HG03457 (cell line): ENCODE measurements around the gene PAK5.
"Not testable (repeated sequence)": the region's sequence is repeated elsewhere in the genome, so short reads cannot be mapped to it uniquely, and the experiment has no call there.

Experiments
- ATAC-seq: cut with Tn5 transposase; IDR thresholded peaks from one replicate; pipeline ENCODE4 v1.9.1; 2021; ENCODE audit warnings: moderate number of reproducible peaks; ENCODE audit not compliant: unreplicated experiment

PAK5 gene

DNA sequence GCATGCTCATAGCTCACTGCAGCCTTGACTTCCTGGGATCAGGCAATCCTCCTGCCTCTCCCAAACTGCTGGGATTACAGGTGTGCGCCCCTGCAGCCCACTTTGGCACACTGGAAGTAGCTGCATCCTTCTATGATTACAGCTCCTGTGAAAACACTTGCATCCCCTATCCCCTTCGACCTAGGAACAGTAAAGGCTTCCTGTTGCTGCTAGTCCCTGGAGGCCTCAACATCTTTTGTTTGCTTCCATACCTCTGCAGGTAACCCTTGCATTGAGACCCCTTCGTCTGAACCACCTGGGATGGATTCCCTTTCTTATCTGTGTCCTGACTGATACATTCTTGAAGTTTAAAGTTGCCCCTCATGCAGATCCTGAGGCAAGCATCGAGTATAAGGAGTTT, 152.4 kb downstream of the PAK5 start:
- no peak for ATAC-seq

DNA sequence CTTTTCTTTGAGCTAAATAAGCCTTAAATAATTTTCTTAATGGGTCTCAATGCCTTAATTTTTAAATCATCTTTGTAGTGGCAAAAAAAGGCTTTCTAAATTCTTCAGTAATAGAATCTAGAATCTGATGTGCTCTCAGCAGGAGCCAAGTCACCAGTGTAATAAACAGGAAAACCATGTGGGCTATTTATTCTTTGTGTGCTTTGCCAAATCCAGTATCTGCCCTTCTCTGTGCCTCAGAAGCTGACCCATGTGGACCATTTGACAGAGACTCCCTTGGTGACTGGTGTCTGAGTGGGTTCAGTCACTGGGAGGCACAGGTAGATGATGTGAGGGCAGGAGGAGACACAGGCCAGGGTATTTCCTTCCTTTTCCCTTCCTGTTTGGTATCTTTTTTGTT, 152.9 kb downstream of the PAK5 start:
- no peak for ATAC-seq

DNA sequence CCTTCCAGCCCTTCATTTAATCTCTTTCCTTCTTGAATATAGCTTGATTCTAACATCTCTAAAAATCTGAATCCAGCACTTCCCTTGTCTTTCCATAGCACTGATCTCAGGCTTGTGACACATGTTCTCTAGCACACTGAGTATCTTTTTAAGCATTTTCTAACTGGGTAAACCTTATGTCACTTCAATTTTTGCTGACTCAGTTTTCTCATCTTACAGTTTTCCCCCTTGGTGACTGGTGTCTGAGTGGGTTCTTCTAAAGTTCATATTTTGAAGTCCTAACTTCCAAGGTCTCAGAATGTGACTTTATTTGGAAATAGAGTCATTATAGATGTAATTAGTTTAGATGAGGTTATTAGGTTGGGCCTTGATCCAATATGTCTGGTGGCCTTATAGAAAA, 153.9 kb downstream of the PAK5 start:
- ATAC-seq: no peak

DNA sequence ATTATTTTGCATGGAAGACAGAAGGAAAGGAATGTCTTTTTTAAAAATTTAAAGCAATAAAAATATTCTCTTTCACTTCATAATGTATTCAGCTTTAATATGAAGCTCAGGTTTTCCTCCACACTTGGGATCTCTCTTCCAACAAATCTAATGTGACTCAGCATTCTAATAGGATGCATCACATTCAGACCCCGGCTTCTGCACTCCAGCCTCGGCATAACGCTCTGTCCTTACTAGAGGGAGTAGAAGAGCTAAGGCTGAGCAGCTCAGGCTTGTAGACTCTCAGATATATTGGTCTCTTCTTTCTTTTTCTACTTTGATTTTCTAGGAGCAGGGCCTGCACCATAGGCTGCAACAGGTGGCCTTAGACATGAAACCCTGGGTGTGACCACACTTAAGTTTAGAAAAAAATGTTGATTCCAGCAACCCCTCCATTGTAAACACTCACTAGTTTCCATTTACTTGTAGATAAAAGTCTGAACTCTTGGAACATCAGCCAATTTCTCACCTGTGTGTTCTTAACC, 161.7 kb downstream of the PAK5 start:
- ATAC-seq: no peak

DNA sequence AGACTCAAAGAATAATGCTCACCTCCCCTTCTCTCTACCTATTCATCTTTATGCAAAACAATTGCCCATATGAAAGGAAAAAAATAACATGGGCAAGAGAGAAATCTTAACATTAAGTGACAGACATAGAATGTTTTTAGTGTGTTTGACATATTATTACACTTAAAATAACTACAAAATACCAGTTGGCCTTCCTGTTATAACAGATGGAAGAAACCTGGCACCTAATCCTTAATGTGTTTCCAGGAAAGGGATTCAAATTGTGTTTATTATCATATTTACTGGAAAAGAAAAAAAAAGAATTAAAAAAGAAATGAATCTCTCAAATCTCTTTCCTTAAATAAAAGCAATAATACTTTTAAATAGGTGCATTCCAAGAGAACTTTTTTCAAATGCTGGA, 165.9 kb downstream of the PAK5 start:
- ATAC-seq: no peak

DNA sequence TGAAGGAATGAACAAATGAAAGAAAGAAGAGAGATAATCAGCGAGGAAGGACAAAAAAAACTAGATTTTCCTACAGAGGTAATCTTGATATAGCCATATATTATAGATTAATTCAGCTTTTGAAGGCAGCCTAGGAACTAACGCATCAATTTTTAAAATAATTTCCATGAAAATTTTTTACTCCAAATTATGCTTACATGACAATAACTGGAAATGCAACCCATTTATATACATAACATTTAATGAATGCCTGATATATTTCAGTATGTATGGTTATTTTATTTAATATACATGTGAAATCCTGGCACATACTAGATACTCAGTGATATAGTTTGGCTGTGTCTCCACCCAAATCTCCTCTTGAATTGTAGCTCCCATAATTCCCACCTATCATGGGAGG, 166.8 kb downstream of the PAK5 start:
- ATAC-seq: no peak

DNA sequence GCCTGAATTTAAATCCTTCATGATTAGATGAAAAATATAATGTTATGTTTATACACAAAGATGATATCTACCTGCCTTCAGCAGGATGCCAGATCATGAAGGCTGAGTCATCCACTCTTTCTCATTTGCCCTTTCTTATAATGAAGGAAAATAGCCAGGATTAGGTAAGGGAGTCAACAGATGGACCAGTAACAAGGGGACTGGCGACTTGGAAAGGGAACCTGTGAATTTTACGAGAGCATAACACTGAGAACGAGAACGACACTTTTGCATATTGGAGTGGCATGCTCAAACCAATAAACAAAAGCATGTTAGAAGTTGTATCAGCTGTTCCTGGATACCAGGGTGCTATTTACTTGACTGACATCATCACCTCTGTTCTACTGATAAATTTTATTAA, 170.5 kb downstream of the PAK5 start:
- ATAC-seq: no peak

DNA sequence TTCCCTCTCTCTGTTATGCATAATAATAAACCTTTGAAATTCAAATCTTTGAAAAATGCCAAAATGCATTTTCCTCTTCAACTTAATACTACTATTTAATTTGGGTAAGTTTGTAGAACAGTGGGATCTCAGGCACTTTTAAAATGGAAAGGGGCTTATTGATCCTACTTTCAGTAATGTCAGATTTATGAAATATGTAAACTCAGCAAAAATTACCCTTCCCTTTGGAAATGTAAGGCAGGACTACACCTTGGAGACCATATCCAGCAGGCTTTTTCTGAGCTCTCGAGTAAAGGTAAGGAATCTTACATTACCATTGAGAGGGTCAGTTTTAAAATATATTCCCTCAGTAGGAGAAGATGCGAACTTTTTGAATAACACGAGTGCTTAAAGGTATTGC, 175.5 kb downstream of the PAK5 start:
- ATAC-seq: no peak

DNA sequence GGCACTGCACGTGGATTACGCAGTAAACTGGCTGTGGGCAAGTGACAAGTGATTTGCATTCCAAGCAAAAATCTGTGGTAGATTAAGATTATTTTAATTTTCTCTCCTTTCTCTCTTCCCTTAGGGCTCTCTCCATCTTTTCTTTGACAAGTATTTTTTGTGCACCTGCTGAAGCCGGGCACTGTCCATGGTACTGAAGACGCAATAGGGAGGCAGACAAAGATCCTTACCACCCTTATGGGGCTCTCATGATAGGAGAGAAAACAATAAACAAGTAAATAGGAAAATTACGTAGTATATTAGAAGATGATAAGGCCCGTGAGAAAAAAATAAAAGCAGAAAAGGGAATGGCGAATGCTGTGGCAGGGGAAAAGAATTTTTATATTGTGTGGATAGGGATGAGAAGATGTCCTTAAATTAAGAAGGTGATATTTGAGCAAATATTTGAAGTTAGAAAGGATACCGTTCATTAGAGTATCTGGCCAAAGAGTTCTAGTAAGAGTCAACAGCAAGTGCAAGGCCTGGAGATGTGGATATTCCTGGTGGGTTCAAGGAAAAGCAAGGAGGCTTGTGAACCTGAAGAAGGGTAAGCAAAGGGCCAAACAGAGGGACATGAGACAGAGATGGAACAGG, 178.5 kb downstream of the PAK5 start:
- no peak for ATAC-seq

DNA sequence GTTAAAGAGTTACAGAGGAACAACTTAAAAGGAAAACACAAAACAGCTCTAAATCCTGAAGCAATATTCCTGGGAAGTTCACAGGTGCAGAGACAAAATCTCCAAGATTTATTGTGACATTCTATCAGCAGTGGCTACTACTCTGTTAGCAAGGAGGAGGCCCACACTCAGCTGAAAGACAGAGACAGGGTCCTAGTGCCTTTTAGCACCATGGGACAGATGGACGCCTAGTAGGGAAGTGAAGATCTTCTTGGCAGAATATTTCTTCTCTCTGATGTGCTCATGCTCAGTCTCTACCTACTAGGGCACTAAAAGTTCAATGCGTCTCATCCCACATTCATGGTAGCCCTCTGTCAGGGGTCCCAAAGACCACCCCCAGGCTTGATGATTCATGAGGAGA, 191.1 kb downstream of the PAK5 start:
- no peak for ATAC-seq

DNA sequence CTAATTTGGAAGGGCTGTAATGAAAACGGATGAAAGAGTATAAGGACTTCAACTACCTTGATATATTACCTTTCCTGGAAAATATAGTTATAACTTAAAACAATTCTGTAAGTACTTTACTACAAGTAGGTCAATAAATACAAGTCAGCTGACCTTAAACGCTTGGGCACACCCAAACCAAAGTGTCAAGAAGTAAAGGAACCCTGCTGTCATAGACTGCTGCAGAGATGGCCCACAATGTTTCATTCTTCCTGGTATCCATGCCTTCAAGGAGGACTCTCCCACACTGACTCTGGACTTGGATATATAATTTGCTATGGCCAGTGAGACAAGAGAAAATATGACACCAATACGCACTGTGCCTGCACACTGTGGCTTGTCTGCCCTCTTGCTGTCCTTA, 192.5 kb downstream of the PAK5 start:
- ATAC-seq: no peak

DNA sequence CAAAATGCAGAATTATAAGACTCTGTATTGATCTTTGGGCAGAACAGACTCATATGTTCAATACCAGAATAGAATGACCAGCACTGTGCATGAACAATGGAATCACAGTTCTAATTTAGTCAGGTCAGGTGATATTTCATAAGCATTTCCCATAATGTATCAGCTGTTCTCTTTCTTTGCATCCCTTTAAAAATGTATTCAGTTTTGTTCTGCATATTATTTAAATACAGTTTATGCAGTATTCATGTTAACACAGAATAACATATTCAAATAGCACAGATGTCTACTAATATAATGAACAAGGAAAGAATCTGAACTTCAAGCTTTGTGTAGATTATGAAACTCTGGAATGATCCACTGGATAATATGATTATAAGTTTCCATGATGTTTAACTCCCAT, 196.0 kb downstream of the PAK5 start:
- no peak for ATAC-seq

DNA sequence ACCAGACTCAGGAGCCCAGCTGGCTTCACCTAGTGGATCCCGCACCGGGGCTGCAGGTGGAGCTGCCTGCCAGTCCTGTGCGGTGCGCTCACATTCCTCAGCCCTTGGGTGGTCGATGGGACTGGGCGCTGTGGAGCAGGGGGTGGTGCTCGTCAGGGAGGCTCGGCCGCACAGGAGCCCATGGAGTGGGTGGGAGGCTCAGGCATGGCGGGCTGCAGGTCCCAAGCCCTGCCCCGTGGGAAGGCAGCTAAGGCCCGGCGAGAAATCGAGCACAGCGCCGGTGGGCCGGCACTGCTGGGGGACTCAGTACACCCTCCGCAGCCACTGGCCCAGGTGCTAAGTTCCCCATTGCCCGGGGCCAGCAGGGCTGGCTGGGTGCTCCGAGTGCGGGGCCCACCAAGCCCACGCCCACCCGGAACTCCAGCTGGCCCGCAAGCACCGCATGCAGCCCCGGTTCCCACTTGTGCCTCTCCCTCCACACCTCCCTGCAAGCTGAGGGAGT, 197.3 kb downstream of the PAK5 start:
- ATAC-seq: not testable (repeated sequence)

DNA sequence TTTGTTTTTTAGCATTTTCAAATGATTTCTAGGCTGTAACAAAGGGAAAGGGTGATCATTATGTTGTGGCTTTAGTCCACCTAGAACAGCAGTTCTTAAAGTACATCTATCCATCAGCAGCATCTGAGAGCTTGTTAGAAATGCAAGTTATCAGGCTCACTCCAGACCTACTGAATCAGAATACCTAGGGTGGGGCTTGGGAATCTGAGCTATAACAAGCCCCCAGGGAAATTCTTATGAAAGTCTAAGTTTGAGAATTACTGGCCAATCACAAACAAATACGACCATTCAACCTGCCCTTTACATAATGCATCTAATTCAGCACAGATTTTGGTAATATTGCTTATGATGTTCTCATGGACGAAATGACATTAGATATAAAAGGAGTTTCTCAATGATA, 201.0 kb downstream of the PAK5 start:
- ATAC-seq: no peak

DNA sequence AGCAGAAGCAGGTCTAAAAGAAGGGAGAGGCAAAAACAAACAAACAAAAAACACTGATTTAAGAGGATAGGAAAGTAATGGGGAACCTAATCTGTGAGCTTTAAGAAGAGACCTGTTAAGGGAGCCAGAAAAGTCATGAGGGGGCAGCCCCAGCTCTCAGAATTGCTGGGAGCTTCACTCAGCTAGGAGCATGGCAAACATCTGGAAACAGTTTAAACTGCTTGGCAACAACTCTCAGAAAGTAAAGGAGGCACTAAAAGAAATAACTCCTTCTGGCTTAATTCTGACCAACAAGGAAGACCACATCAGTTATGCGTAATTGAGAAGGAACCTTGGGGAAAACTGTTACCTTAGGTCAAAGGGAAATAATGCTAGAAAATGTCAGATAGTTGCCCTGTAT, 203.1 kb downstream of the PAK5 start:
- no peak for ATAC-seq

DNA sequence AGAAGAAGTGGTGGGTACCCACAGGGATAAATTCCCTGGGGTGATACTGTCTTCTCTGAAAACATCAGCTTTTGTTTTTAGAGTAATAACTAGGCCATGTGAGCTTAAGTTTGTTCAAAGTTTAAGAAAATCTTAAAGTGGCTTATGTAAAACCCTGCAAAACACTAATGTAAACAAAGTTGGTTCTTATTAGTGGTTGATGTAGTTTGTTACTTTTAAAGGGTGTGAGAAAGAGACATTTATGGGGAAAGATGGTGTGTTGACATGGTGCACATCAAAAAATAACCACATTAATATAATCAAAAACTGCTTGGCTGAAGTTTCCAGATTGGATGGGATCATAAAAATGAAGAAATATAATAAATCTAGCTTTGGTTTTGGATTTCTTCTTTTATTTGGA, 204.5 kb downstream of the PAK5 start:
- ATAC-seq: no peak

DNA sequence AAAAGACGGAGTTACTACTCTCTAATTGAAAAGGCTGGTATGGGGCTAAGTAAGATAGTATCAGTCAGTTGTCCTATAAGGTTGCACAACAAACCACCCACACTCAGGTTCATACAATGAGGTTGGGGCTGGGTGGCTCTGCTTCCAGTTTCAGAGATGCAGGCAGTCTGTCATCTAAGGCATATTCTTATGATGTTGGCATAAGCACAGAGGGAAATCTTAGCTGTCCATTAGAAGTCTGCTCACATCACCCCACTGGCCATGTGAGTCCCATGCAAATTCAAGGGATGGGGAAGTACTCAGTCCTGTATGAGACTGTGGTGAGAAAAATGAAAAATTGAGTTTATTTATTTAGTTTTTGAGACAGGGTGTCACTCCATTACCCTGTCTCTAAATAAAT, 205.9 kb downstream of the PAK5 start:
- ATAC-seq: no peak

DNA sequence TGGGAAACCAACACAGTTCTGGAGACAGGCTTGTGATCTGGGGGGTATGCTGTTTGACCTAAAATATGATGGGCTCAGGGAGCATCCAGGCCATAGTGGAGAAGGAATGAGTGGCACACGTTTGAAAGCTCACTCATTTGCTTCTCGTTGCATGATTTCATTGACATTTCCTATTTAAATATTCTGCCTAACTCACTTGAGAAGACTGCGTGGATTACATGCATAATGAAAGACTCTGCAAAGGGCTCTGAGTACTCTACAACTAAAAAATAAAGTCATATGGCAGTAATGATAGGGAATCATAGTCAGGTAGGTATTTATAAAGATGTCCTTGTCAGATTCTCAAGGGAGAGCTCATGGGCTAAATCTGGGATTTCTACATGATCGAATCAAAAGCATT, 206.6 kb downstream of the PAK5 start:
- no peak for ATAC-seq

DNA sequence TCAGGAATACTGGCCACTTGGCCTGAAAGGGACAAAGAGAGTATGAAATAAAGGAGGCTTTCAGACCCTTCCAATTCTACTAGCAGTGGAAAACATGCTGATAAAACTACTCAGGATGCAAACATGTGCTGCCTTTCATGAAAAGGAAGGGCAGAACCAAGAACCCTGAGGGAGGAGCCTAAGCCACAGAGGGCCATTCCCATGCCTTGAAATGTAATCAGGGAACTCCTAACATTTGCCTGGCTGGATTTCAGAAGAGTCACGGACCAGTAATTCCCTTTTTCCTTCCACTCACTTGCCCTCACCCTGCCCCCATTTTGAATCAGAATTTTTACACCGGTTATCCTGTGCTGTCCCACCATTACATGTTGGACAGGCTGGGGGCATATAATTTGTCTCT, 208.3 kb downstream of the PAK5 start:
- no peak for ATAC-seq

DNA sequence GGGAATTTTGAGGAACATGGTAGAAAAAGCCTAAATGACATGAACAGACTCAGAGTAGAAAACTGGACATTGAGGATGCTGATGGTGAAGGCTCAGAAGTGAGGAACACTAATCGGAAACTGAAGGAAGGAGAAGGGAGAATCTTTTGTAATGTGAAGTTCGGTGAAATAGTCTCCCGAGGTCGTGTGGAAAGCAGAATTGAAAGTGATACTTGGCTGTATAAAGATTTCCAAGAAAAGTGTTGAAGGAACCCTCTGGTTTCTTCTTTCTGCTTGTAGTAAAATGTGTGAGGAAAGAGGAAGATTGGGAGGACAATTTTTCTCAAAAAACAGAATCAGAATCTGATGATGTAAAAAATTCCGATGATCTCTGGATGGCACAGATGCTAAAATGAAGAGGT, 209.0 kb downstream of the PAK5 start:
- ATAC-seq: no peak

DNA sequence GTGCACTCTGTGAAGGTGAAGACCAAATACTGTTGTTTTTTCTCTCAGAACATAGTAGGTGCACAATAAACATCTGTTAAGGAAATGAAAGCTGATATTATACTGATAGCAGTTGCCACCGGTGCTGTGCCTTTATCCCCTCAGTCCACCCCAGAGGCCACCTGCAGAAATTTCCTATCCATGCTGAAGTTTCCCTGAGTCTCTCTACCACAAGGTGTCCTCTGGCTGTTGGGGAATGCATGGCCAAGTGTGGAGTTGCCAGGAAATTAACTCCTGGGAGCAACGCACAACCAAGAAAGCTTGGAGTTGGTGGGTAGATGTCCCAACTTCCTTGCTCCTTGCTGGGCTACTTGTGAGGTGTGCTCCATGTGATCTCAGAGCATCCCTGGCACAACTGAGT, 210.3 kb downstream of the PAK5 start:
- ATAC-seq: no peak

DNA sequence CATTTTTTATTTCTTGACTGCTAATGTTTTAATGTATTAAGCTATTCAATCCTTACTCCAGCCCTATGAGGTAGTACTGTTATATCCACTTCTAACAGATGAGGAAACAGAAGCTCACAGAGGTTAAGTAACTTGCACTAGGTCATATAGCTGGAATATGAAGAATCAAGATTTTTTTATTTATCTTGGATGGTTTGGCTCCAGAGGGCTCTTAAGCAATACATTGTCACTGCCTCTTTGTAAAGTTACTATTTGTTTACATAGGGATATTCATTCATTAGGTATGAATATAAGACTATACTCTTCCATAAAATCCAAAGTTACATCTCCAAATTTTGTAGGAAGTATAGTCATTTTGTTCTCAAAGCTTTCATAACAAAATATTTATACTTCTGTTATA, 210.7 kb downstream of the PAK5 start:
- ATAC-seq: no peak

DNA sequence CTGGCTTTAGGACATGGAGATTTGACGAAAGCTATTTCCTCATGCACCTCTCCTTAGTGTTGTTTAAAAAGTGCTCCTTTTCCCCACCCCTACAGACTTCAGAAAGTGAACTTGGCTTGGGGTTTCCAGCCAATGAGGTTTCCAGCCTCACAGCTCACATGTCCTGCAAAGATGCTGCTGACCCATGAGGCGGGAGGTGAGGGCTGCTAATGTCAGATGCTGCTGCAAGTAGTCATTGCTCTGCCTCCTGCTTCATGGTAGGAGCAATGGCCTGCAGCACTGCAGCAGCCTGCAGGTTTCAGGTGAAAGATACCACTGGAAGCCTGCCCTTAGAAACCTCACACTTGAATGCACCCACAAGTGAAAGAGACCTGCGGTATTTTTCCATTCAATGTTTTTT, 211.7 kb downstream of the PAK5 start:
- ATAC-seq: no peak
